Upper lobe of left lung (tissue), 6 donors: Measurements from ENCODE around the gene IL10RA. TPM values are rescaled to one million over a fixed set of nuclear protein-coding genes. Genes with fewer than 3 reads are reported as not detected.

Experiments used
- ATAC-seq, 2 donors: fragments of 200-7000 bp; cut with Tn5 transposase; one replicate each; pipeline ENCODE4 v1.9.1; 2022; ENCODE audit warnings: mild to moderate bottlenecking in 2 of 2, moderate library complexity in 2 of 2; ENCODE audit not compliant: low FRiP score in 2 of 2
- DNase-seq, 2 donors: peaks; one replicate each; pipeline ENCODE4 v3.0.0-alpha.2; 2019 to 2020
- H3K27ac ChIP-seq, 4 donors: fragments of 200-600 bp; sonication (generic); one replicate each; pipeline ENCODE4 v1.5.1; 2016 to 2019
- H3K27me3 ChIP-seq, 4 donors: fragments of 200-600 bp; sonication (generic); one replicate each; pipeline ENCODE4 v1.5.1; 2017 to 2019
- H3K36me3 ChIP-seq, 4 donors: fragments of 200-600 bp; sonication (generic); one replicate each; pipeline ENCODE4 v1.5.1; 2016 to 2019
- H3K4me1 ChIP-seq, 4 donors: fragments of 200-600 bp; sonication (generic); one replicate each; pipeline ENCODE4 v1.5.1; 2018 to 2019
- H3K4me3 ChIP-seq, 4 donors: fragments of 200-600 bp; sonication (generic); one replicate each; pipeline ENCODE4 v1.5.1; 2017 to 2019; ENCODE audit warnings: mild to moderate bottlenecking in 2 of 4, moderate library complexity in 1 of 4
- H3K9me3 ChIP-seq, 4 donors: fragments of 200-600 bp; sonication (generic); one replicate each; pipeline ENCODE4 v1.5.1; 2018 to 2019
- EP300 ChIP-seq, 4 donors: sonication (generic); formaldehyde crosslinking; IDR thresholded peaks; one replicate each; pipeline ENCODE4 v1.5.1; 2017; ENCODE audit warnings: antibody characterized with exemption in 4 of 4, control low read depth in 2 of 4
- POLR2A ChIP-seq, 4 donors: fragments of 450-650 bp; IDR thresholded peaks; one replicate each; pipeline ENCODE4 v1.5.1; 2016 to 2017; ENCODE audit warnings: antibody characterized with exemption in 4 of 4, mild to moderate bottlenecking in 2 of 4
- POLR2AphosphoS5 ChIP-seq, 2 donors: sonication (generic); formaldehyde crosslinking; IDR thresholded peaks; one replicate each; pipeline ENCODE4 v1.5.1; 2017; ENCODE audit warnings: antibody characterized with exemption in 2 of 2
- WGBS, 2 donors: methylation state at CpG; one replicate each; pipeline ENCODE4 v1.1.5; 2017 to 2018; 5-methylcytosine and 5-hydroxymethylcytosine counted together
- total RNA-seq, 6 donors: library from RNA; depleted of rRNA in 4 of 6; stranded (reverse); fragments of >200 nt in 4 of 6; gene quantifications; one replicate each; pipeline versions ENCODE4 v1.1.0 to v1.2.1, GENCODE V29; 2016 to 2021
- TF ChIP-seq, protein P1 (sequence below), 6 experiments: fragments of 450-650 bp in 4 of 6; fragments of 200-600 bp in 2 of 6; sonication (generic) in 2 of 6; IDR thresholded peaks; one replicate each; pipeline ENCODE4 v1.5.1; 2016 to 2019; ENCODE audit warnings: antibody characterized with exemption in 6 of 6
- donor health status: DM: no; HTN: no; CAD: no; lungs with moderate emphysema.
- donor health status: DM: no; HTN: yes; CAD: no; lungs with severe emphysema.

IL10RA gene
- total RNA-seq, 6 donors from 2014 or later, result 30.7 to 139 (median 46.1) TPM

DNA sequence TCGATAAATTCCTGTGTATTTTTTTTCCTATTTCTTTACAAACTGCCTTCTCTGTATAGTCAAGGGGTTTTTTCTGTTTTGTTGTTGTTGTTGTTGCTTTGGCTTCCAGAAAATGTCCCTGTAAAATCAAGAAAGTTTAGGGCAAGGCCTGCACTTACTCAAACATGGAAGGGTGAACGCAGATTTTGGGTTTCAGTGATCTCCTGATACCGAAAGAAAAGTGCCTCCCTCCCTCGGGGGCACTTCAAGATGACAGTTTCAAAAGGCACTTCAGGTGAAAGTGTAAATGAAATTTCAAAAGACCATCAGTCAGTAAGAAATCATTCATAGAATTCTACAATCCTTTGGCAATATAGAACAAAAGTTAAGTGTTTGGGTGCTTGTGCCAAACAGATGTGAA lies 47.2 kb downstream of the IL10RA start:
- TF ChIP-seq, protein P1, sequence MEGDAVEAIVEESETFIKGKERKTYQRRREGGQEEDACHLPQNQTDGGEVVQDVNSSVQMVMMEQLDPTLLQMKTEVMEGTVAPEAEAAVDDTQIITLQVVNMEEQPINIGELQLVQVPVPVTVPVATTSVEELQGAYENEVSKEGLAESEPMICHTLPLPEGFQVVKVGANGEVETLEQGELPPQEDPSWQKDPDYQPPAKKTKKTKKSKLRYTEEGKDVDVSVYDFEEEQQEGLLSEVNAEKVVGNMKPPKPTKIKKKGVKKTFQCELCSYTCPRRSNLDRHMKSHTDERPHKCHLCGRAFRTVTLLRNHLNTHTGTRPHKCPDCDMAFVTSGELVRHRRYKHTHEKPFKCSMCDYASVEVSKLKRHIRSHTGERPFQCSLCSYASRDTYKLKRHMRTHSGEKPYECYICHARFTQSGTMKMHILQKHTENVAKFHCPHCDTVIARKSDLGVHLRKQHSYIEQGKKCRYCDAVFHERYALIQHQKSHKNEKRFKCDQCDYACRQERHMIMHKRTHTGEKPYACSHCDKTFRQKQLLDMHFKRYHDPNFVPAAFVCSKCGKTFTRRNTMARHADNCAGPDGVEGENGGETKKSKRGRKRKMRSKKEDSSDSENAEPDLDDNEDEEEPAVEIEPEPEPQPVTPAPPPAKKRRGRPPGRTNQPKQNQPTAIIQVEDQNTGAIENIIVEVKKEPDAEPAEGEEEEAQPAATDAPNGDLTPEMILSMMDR (IDR thresholded peaks at IDR 0.05), result no peak
- TF ChIP-seq EP300 (IDR thresholded peaks at IDR 0.05) (no peak), POLR2A (IDR thresholded peaks at IDR 0.05) (no peak), POLR2AphosphoS5 (IDR thresholded peaks at IDR 0.05) (no peak)

DNA sequence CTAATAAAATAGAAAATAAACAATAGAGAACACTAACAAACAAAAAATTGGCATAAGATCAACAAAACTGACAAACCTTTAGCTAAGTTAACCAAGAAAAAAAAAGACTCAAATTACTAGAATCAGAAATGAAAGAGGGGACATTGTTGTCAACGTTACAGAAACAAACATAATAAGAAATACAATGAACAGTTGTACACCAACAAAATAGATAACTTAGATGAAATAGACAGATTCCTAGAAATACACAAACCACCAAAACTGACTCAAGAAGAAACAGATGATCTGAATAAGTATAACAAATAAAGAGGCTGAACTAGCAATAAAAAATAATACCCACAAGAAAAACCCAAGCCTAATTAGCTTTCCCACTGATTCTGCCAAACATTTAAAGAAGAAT lies 55.9 kb downstream of the IL10RA start:
- ATAC-seq (no peak), DNase-seq (no peak)
- Histone ChIP-seq H3K4me1 (no peaks in the 10 kb centered on the region), H3K9me3 (no peaks in the 10 kb centered on the region), H3K36me3 (no peaks in the 10 kb centered on the region), H3K27me3 (no peaks in the 10 kb centered on the region), H3K4me3 (no peak overlapping the region), H3K27ac (no peak overlapping the region)
- TF ChIP-seq EP300 (IDR thresholded peaks at IDR 0.05), result no peak
- no peak for TF ChIP-seq POLR2AphosphoS5 (IDR thresholded peaks at IDR 0.05)
- TF ChIP-seq, protein P1 (IDR thresholded peaks at IDR 0.05), result no peak
- no peak for TF ChIP-seq POLR2A (IDR thresholded peaks at IDR 0.05)
- 73 to 86% methylated on average over 1 of the region's 1 CpG for WGBS, 2 donors

More for the DNA sequence above, 47.2 kb downstream of the IL10RA start:
- Histone ChIP-seq H3K9me3 (no peaks in the 10 kb centered on the region), H3K4me1 (no peaks in the 10 kb centered on the region), H3K4me3 (no peak overlapping the region), H3K27ac (no peak overlapping the region), H3K36me3 (no peaks in the 10 kb centered on the region), H3K27me3 (no peaks in the 10 kb centered on the region)
- no peak for DNase-seq
- no peak for ATAC-seq
- WGBS, 2 donors, result 56 to 68% methylated on average over 4 of the region's 4 CpGs

DNA sequence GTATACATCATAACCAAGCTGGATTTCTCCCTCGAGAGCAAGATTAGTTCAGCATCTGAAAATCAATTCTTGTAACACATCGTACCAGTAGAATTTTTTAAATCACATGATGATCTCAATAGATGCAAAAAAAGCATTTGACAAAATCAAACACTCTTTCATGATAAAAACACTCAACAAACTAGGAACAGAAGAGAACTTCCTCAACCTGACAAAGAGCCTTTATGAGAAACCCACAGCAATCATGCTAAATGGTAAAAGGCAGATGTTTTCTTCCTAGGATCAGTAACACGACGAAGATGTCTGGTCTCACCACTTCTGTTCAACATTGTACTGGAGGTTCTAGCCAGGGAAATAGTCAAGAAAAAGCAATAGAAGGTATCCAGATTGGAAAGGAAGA lies 56.6 kb downstream of the IL10RA start:
- Histone ChIP-seq H3K4me3 (no peak overlapping the region), H3K36me3 (no peaks in the 10 kb centered on the region), H3K4me1 (no peaks in the 10 kb centered on the region), H3K9me3 (no peaks in the 10 kb centered on the region), H3K27ac (no peak overlapping the region), H3K27me3 (no peaks in the 10 kb centered on the region)
- ATAC-seq (no peak), DNase-seq (no peak)
- no peak for TF ChIP-seq EP300 (IDR thresholded peaks at IDR 0.05)
- TF ChIP-seq, protein P1 (IDR thresholded peaks at IDR 0.05), result no peak
- no peak for TF ChIP-seq POLR2AphosphoS5 (IDR thresholded peaks at IDR 0.05)
- no peak for TF ChIP-seq POLR2A (IDR thresholded peaks at IDR 0.05)
- 73 to 77% methylated on average over 4 of the region's 4 CpGs for WGBS, 2 donors

DNA sequence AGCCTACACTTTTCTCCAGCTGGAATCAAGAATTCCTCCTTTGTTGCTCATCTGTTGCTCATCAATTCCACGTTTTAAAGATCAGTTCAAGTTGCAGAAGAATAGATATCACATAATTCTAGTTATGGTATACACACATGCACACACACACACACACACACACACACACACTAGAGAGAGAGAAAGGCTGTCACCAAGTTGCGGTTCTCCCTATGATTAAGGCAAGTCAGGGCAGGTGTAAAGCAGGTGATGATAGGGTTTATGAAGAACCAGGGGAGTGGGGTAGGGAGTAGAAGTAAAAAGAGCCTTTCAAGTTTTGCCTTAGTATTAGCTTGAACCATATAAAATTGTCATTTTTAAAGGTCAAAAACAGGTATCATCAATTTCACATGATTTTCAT lies 59.0 kb downstream of the IL10RA start:
- H3K4me1 ChIP-seq, result no peaks in the 10 kb centered on the region
- H3K27ac ChIP-seq, result no peak overlapping the region
- H3K4me3 ChIP-seq, result no peak overlapping the region
- no peaks in the 10 kb centered on the region for H3K36me3 ChIP-seq
- TF ChIP-seq, protein P1 (IDR thresholded peaks at IDR 0.05), result no peak
- TF ChIP-seq EP300 (IDR thresholded peaks at IDR 0.05), result no peak
- no peak for TF ChIP-seq POLR2A (IDR thresholded peaks at IDR 0.05)
- no peak for TF ChIP-seq POLR2AphosphoS5 (IDR thresholded peaks at IDR 0.05)
- 82 to 90% methylated on average over 2 of the region's 2 CpGs for WGBS, 2 donors
- ATAC-seq, result no peak
- H3K9me3 ChIP-seq, result no peaks in the 10 kb centered on the region
- DNase-seq, result no peak
- no peaks in the 10 kb centered on the region for H3K27me3 ChIP-seq
